IMR-90 (cell line): ENCODE measurements around the gene IGSF8.

Experiments used
- BHLHE40 ChIP-seq: fragments of 150-350 bp; IDR thresholded peaks from 2 replicates; pipeline ENCODE4 v1.6.1; 2016; ENCODE audit warnings: mild to moderate bottlenecking, low read depth, low read length
- CEBPB ChIP-seq: IDR thresholded peaks from 2 replicates; pipeline ENCODE4 v1.6.1; 2012; ENCODE audit warnings: low read depth, low read length, improper control_type of control experiment
- CTCF ChIP-seq: conservative IDR thresholded peaks from 2 replicates; pipeline ENCODE4 v1.5.1; 2012; ENCODE audit warnings: mild to moderate bottlenecking, low read depth, low read length, improper control_type of control experiment
- FOS ChIP-seq: fragments of 150-350 bp; IDR thresholded peaks from 2 replicates; pipeline ENCODE4 v1.6.1; 2016; ENCODE audit warnings: low read depth, low read length
- MAFK ChIP-seq: IDR thresholded peaks from 2 replicates; pipeline ENCODE4 v1.6.1; 2012; ENCODE audit warnings: low read depth, low read length, improper control_type of control experiment
- MAZ ChIP-seq: IDR thresholded peaks from 2 replicates; pipeline ENCODE4 v1.6.1; 2012; ENCODE audit warnings: low read depth, mild to moderate bottlenecking, low read length, improper control_type of control experiment, moderate library complexity, borderline replicate concordance
- MXI1 ChIP-seq: IDR thresholded peaks from 2 replicates; pipeline ENCODE4 v1.6.1; 2012; ENCODE audit warnings: low read depth, mild to moderate bottlenecking, low read length, moderate library complexity, borderline replicate concordance
- POLR2A ChIP-seq: IDR thresholded peaks from 2 replicates; pipeline ENCODE4 v1.6.1; 2012; ENCODE audit warnings: mild to moderate bottlenecking, low read depth, low read length
- RAD21 ChIP-seq: IDR thresholded peaks from 2 replicates; pipeline ENCODE4 v1.6.1; 2012; ENCODE audit warnings: low read length, improper control_type of control experiment
- RCOR1 ChIP-seq: IDR thresholded peaks from 2 replicates; pipeline ENCODE4 v1.6.1; 2012; ENCODE audit warnings: mild to moderate bottlenecking, low read length, improper control_type of control experiment; ENCODE audit not compliant: insufficient replicate concordance
- RFX5 ChIP-seq: IDR thresholded peaks from 2 replicates; pipeline ENCODE4 v1.8.0; 2012; ENCODE audit warnings: low read depth, mild to moderate bottlenecking, low read length, moderate library complexity
- SMC3 ChIP-seq: fragments of 150-350 bp; IDR thresholded peaks from 2 replicates; pipeline ENCODE4 v1.6.1; 2016; ENCODE audit warnings: low read depth, mild to moderate bottlenecking, antibody characterized with exemption, low read length, moderate library complexity
- USF2 ChIP-seq: fragments of 150-350 bp; IDR thresholded peaks from 2 replicates; pipeline ENCODE4 v1.6.1; 2017; ENCODE audit warnings: mild to moderate bottlenecking, antibody characterized with exemption, low read length, low read depth
- TF ChIP-seq, protein P1 (sequence below): fragments of 150-350 bp; IDR thresholded peaks from 2 replicates; pipeline ENCODE4 v1.6.1; 2016; ENCODE audit warnings: low read depth, mild to moderate bottlenecking, low read length, moderate library complexity, borderline replicate concordance

- no peak for TF ChIP-seq CTCF
- no peak for TF ChIP-seq MAFK
- TF ChIP-seq POLR2A = no peak
- no peak for TF ChIP-seq FOS
- TF ChIP-seq SMC3 = no peak
- no peak for TF ChIP-seq RCOR1
- TF ChIP-seq, protein P1, sequence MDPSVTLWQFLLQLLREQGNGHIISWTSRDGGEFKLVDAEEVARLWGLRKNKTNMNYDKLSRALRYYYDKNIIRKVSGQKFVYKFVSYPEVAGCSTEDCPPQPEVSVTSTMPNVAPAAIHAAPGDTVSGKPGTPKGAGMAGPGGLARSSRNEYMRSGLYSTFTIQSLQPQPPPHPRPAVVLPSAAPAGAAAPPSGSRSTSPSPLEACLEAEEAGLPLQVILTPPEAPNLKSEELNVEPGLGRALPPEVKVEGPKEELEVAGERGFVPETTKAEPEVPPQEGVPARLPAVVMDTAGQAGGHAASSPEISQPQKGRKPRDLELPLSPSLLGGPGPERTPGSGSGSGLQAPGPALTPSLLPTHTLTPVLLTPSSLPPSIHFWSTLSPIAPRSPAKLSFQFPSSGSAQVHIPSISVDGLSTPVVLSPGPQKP = no peak
- TF ChIP-seq RAD21 = no peak
- no peak for TF ChIP-seq RFX5
- no peak for TF ChIP-seq USF2
- TF ChIP-seq BHLHE40 = no peak
- no peak for TF ChIP-seq MXI1
- no peak for TF ChIP-seq MAZ
- TF ChIP-seq CEBPB = no peak
Measured at GRCh38 chr1:160139840-160140239, 41.4 kb upstream of the IGSF8 start.
